CD4-positive, alpha-beta T cell (primary cell): ENCODE results near the gene PLEKHA8. TPM values are rescaled to one million over a fixed set of nuclear protein-coding genes. Genes with fewer than 3 reads are reported as not detected.

Experiments
- ATAC-seq: fragments of 200-7000 bp; cut with Tn5 transposase; one replicate; pipeline ENCODE4 v1.10.0; 2022; ENCODE audit warnings: mild to moderate bottlenecking; ENCODE audit not compliant: poor library complexity
- CTCF ChIA-PET: fragments of 350-600 bp; sonication (Branson Sonifier 250); formaldehyde crosslinking; loops from one replicate; lab custom pipeline; 2021; ENCODE audit warnings: antibody characterized with exemption, inconsistent platforms; lab: Charles Lee
- POLR2A ChIA-PET: fragments of 350-600 bp; sonication (Branson Sonifier 250); formaldehyde crosslinking; loops from one replicate; lab custom pipeline; 2021; ENCODE audit warnings: antibody characterized with exemption, inconsistent platforms; lab: Charles Lee
- DNase-seq, 14 experiments: peaks; one replicate each; pipeline ENCODE4 v3.0.0-alpha.2; 2013 to 2020; ENCODE audit warnings: mixed read lengths in 2 of 14
- H3K27ac ChIP-seq, 2 donors: one replicate each; pipeline versions ENCODE4 v1.5.1 to v1.7.0; 2013; ENCODE audit warnings: low read length in 2 of 2, low read depth in 1 of 2, mild to moderate bottlenecking in 1 of 2
- H3K27me3 ChIP-seq, 2 experiments: 1 replicate in 1 of 2; 2 replicates in 1 of 2; pipeline versions ENCODE4 v1.6.1 to v1.7.0; 2013; ENCODE audit warnings: low read length in 2 of 2, control low read depth in 1 of 2, mild to moderate bottlenecking in 1 of 2, moderate library complexity in 1 of 2; ENCODE audit not compliant: insufficient read depth in 2 of 2, control insufficient read depth in 1 of 2
- H3K36me3 ChIP-seq: one replicate; pipeline ENCODE4 v1.6.1; 2013; ENCODE audit warnings: low read length, control low read depth; ENCODE audit not compliant: insufficient read depth
- H3K4me1 ChIP-seq: one replicate; pipeline ENCODE4 v1.6.1; 2013; ENCODE audit warnings: low read length, control low read depth; ENCODE audit not compliant: insufficient read depth
- H3K4me3 ChIP-seq: one replicate; pipeline ENCODE4 v1.5.1; 2013; ENCODE audit warnings: mild to moderate bottlenecking, low read length, moderate library complexity
- H3K9me3 ChIP-seq, 2 experiments: 1 replicate in 1 of 2; 2 replicates in 1 of 2; pipeline versions ENCODE4 v1.6.1 to v1.7.0; 2013; ENCODE audit warnings: low read length in 2 of 2, mild to moderate bottlenecking in 2 of 2, control low read depth in 1 of 2, moderate library complexity in 1 of 2; ENCODE audit not compliant: control insufficient read depth in 1 of 2, insufficient read depth in 1 of 2
- H3K27ac Mint-ChIP-seq: one replicate; pipeline ENCODE4 v1.8.0; 2020; ENCODE audit warnings: mixed read lengths
- H3K27me3 Mint-ChIP-seq: one replicate; pipeline ENCODE4 v1.8.0; 2021; ENCODE audit warnings: mixed read lengths
- H3K36me3 Mint-ChIP-seq: one replicate; pipeline ENCODE4 v1.8.0; 2021; ENCODE audit warnings: low read depth, mixed read lengths
- H3K4me1 Mint-ChIP-seq: one replicate; pipeline ENCODE4 v1.8.0; 2021; ENCODE audit warnings: low read depth, mixed read lengths
- H3K4me3 Mint-ChIP-seq: one replicate; pipeline ENCODE4 v1.8.0; 2020; ENCODE audit warnings: mild to moderate bottlenecking, mixed read lengths
- H3K9me3 Mint-ChIP-seq: one replicate; pipeline ENCODE4 v1.8.0; 2020; ENCODE audit warnings: mixed read lengths
- CTCF ChIP-seq: fragments of 200-600 bp; IDR thresholded peaks from one replicate; pipeline ENCODE4 v1.8.0; 2022; ENCODE audit warnings: antibody characterized with exemption, mild to moderate bottlenecking
- intact Hi-C, 2 experiments: fragments of 100-400 bp; cut with DNase I in 1 of 2; cut with micrococcal nuclease in 1 of 2; formaldehyde crosslinking; loops; one replicate each; pipeline versions ENCODE4 v1.15.1 to v1.9.0; 2023 to 2025; cut with DNase I, micrococcal nuclease
- polyA plus RNA-seq, 2 donors: library from polyadenylated mRNA; unstranded; fragments of 120-200 nt; gene quantifications; one replicate each; pipeline ENCODE4 v1.2.1, GENCODE V29; 2013
- total RNA-seq, 174 experiments: library from RNA in 2 of 174; stranded (reverse) in 2 of 174; gene quantifications; one replicate each; pipeline ENCODE4 v1.2.3 and lab custom pipeline; 2021 to 2026

PLEKHA8 gene
- total RNA-seq (1 to 10 TPM; 7.0 to 7.4 TPM), total RNA-seq (lab: John Stamatoyannopoulos, UW) (4.6 to 53.0 (median 24.5) reads per million in 172 experiments)
- 7.7 TPM for polyA plus RNA-seq (2013, experiment 1 of 2)
- 5.9 TPM for polyA plus RNA-seq (2013, experiment 2 of 2)

GRCh38 chr7:30028216-30028748 is at the start of gene PLEKHA8:
PLEKHA8 (plus strand) TSS chr7:30028412; CDS start chr7:30028763, 351 bp downstream.
- peaks cover 14% of the 10 kb centered on the region for H3K4me1 ChIP-seq
- peak within 1 kb of the TSS; percentile 90 for H3K4me3 Mint-ChIP-seq
- peak within 1 kb of the TSS; percentile 80 for H3K27ac Mint-ChIP-seq
- peak; percentile 38 for ATAC-seq
- no peaks in the 10 kb centered on the region for H3K36me3 ChIP-seq
- H3K9me3 Mint-ChIP-seq, result no peaks in the 10 kb centered on the region
- H3K36me3 Mint-ChIP-seq, result peaks cover 27% of the 10 kb centered on the region
- intact Hi-C loops, result loop anchor here (2.0 to 10.0 kb wide), 7 partner anchors 33 to 569 kb away; partner anchors contain the start of genes MTURN (in 1 of the 2) and ZNRF2 (in 1 of the 2)
- peaks cover 38% of the 10 kb centered on the region for H3K4me1 Mint-ChIP-seq
- no peak for TF ChIP-seq CTCF
- POLR2A ChIA-PET, result interaction anchor here (0.6 to 3.3 kb wide), 5 partner anchors 8 to 40 kb away, joined by 3 to 21 read pairs (median 7); no protein-coding TSS in a partner anchor
- no peaks in the 10 kb centered on the region for H3K27me3 Mint-ChIP-seq
- H3K4me3 ChIP-seq, result peak within 1 kb of the TSS; percentile 70
- peak; percentile 77 to 92 (median 88) for DNase-seq
- H3K27me3 ChIP-seq, result no peaks in the 10 kb centered on the region
- CTCF ChIA-PET, result interaction anchor here (0.6 to 4.3 kb wide), 2 partner anchors 33 to 460 kb away, joined by 3 to 18 read pairs; no protein-coding TSS in a partner anchor
- peak within 1 kb of the TSS; percentile 50 to 52 for H3K27ac ChIP-seq
- H3K9me3 ChIP-seq, result no peaks in the 10 kb centered on the region

- Mint-ChIP-seq H3K4me1 (peaks cover 13% of the 10 kb centered on the region), H3K36me3 (no peaks in the 10 kb centered on the region), H3K27me3 (peaks cover 28% of the 10 kb centered on the region), H3K9me3 (no peaks in the 10 kb centered on the region), H3K4me3 (no peak overlapping the region), H3K27ac (no peak overlapping the region)
- no peaks in the 10 kb centered on the region for H3K27me3 ChIP-seq
- POLR2A ChIA-PET, result no interaction called here
- ATAC-seq (no peak), DNase-seq (no peak)
- TF ChIP-seq CTCF, result no peak
- no peak overlapping the region for H3K4me3 ChIP-seq
- no peaks in the 10 kb centered on the region for H3K9me3 ChIP-seq
- H3K4me1 ChIP-seq, result no peaks in the 10 kb centered on the region
- intact Hi-C loops, result no loop called here
- H3K36me3 ChIP-seq, result no peaks in the 10 kb centered on the region
- CTCF ChIA-PET, result no interaction called here
- no peak overlapping the region for H3K27ac ChIP-seq
These were observed 48.1 kb upstream of the PLEKHA8 start for GRCh38 chr7:29980151-29980550.

GRCh38 chr7:29987083-29987482 is 41.1 kb upstream of the PLEKHA8 start:
- intact Hi-C loops, result no loop called here
- POLR2A ChIA-PET, result interaction anchor here (1.5 kb wide), 1 partner anchor 18 kb away, joined by 3 read pairs; no protein-coding TSS in a partner anchor
- no peak overlapping the region for H3K4me3 ChIP-seq
- DNase-seq, result no peak
- no peak for ATAC-seq
- peaks cover 0 to 9% of the 10 kb centered on the region in 2 experiments for H3K9me3 ChIP-seq
- no peak overlapping the region for H3K4me3 Mint-ChIP-seq
- CTCF ChIA-PET, result interaction anchor here (1.2 kb wide), 1 partner anchor 12 kb away, joined by 3 read pairs; no protein-coding TSS in a partner anchor
- peaks cover 23 to 32% of the 10 kb centered on the region in 2 experiments for H3K27me3 ChIP-seq
- TF ChIP-seq CTCF, result no peak
- H3K27ac Mint-ChIP-seq, result no peak overlapping the region
- no peaks in the 10 kb centered on the region for H3K36me3 Mint-ChIP-seq
- peaks cover 8% of the 10 kb centered on the region for H3K4me1 Mint-ChIP-seq
- H3K36me3 ChIP-seq, result no peaks in the 10 kb centered on the region
- no peak overlapping the region for H3K27ac ChIP-seq
- H3K4me1 ChIP-seq, result peaks cover 9% of the 10 kb centered on the region
- H3K27me3 Mint-ChIP-seq, result peaks cover 55% of the 10 kb centered on the region
- no peaks in the 10 kb centered on the region for H3K9me3 Mint-ChIP-seq
